H9 (cell line): ENCODE results near the gene CDH13. TPM values are rescaled to one million over a fixed set of nuclear protein-coding genes. Genes with fewer than 3 reads are reported as not detected.

Source experiments
- DNase-seq: peaks from one replicate; pipeline ENCODE4 v3.0.0-alpha.2; 2017
- H2AFZ ChIP-seq: one replicate; pipeline ENCODE4 v1.6.1; 2013; ENCODE audit warnings: mild to moderate bottlenecking, low read length, control low read depth, moderate library complexity
- H2AK5ac ChIP-seq: 2 replicates; pipeline ENCODE4 v1.6.1; 2013; ENCODE audit warnings: low read length, control low read depth, mixed read lengths; ENCODE audit not compliant: insufficient read length
- H2BK120ac ChIP-seq: one replicate; pipeline ENCODE4 v1.6.1; 2013; ENCODE audit warnings: low read depth, mild to moderate bottlenecking, low read length, control low read depth, inconsistent platforms; ENCODE audit not compliant: poor library complexity, severe bottlenecking
- H2BK12ac ChIP-seq: 2 replicates; pipeline ENCODE4 v1.6.1; 2013; ENCODE audit warnings: low read length, control low read depth, mixed read lengths, low read depth; ENCODE audit not compliant: insufficient read length
- H2BK15ac ChIP-seq: 2 replicates; pipeline ENCODE4 v1.6.1; 2013; ENCODE audit warnings: low read depth, low read length, control low read depth
- H2BK20ac ChIP-seq: one replicate; pipeline ENCODE4 v1.6.1; 2013; ENCODE audit warnings: low read depth, mild to moderate bottlenecking, low read length, control low read depth, inconsistent platforms; ENCODE audit not compliant: poor library complexity, severe bottlenecking
- H2BK5ac ChIP-seq: 2 replicates; pipeline ENCODE4 v1.6.1; 2013; ENCODE audit warnings: low read length, control low read depth, mixed read lengths; ENCODE audit not compliant: insufficient read length
- H3K14ac ChIP-seq: 2 replicates; pipeline ENCODE4 v1.6.1; 2013; ENCODE audit warnings: low read length, control low read depth; ENCODE audit not compliant: insufficient read depth
- H3K18ac ChIP-seq: 2 replicates; pipeline ENCODE4 v1.6.1; 2013; ENCODE audit warnings: low read depth, mild to moderate bottlenecking, mixed read lengths, low read length, control low read depth; ENCODE audit not compliant: insufficient read length
- H3K23ac ChIP-seq: 2 replicates; pipeline ENCODE4 v1.6.1; 2013; ENCODE audit warnings: low read length, control low read depth, mixed read lengths, low read depth; ENCODE audit not compliant: insufficient read length
- H3K23me2 ChIP-seq: 2 replicates; pipeline ENCODE4 v1.6.1; 2013; ENCODE audit warnings: low read depth, mild to moderate bottlenecking, mixed read lengths, low read length, control low read depth; ENCODE audit not compliant: insufficient read length, poor library complexity, severe bottlenecking
- H3K27ac ChIP-seq: 2 replicates; pipeline ENCODE4 v1.5.1; 2013; ENCODE audit warnings: low read length, control low read depth, mixed read lengths, low read depth; ENCODE audit not compliant: insufficient read length
- H3K27me3 ChIP-seq: 2 replicates; pipeline ENCODE4 v1.6.1; 2013; ENCODE audit warnings: low read length, control low read depth, inconsistent platforms; ENCODE audit not compliant: insufficient read depth
- H3K4ac ChIP-seq: 2 replicates; pipeline ENCODE4 v1.6.1; 2013; ENCODE audit warnings: low read depth, mild to moderate bottlenecking, control low read depth, inconsistent platforms, low read length, moderate library complexity
- H3K4me1 ChIP-seq: 2 replicates; pipeline ENCODE4 v1.6.1; 2013; ENCODE audit warnings: low read length, control low read depth, inconsistent platforms; ENCODE audit not compliant: insufficient read depth
- H3K4me2 ChIP-seq: 2 replicates; pipeline ENCODE4 v1.6.1; 2013; ENCODE audit warnings: low read length, control low read depth, mixed read lengths; ENCODE audit not compliant: insufficient read length, insufficient read depth
- H3K56ac ChIP-seq: 2 replicates; pipeline ENCODE4 v1.6.1; 2013; ENCODE audit warnings: low read depth, mild to moderate bottlenecking, mixed read lengths, low read length, control low read depth; ENCODE audit not compliant: insufficient read length
- H3K79me1 ChIP-seq: 2 replicates; pipeline ENCODE4 v1.6.1; 2013; ENCODE audit warnings: low read depth, mild to moderate bottlenecking, moderate library complexity, low read length, control low read depth, inconsistent platforms; ENCODE audit not compliant: insufficient read depth, poor library complexity, severe bottlenecking
- H3K79me2 ChIP-seq: 2 replicates; pipeline ENCODE4 v1.6.1; 2013; ENCODE audit warnings: low read length, control low read depth, inconsistent platforms; ENCODE audit not compliant: insufficient read depth
- H3K9ac ChIP-seq: 2 replicates; pipeline ENCODE4 v1.6.1; 2013; ENCODE audit warnings: low read length, control low read depth, mixed read lengths; ENCODE audit not compliant: insufficient read length; ENCODE audit errors: extremely low read depth
- H3K9me3 ChIP-seq: one replicate; pipeline ENCODE4 v1.6.1; 2013; ENCODE audit warnings: low read depth, low read length, inconsistent platforms; ENCODE audit not compliant: control insufficient read depth
- H3T11ph ChIP-seq: one replicate; pipeline ENCODE4 v1.6.1; 2013; ENCODE audit warnings: mild to moderate bottlenecking, low read length, control low read depth, inconsistent platforms
- H4K20me1 ChIP-seq: one replicate; pipeline ENCODE4 v1.6.1; 2013; ENCODE audit not compliant: control insufficient read depth, insufficient read length, insufficient read depth
- H4K5ac ChIP-seq: 2 replicates; pipeline ENCODE4 v1.6.1; 2013; ENCODE audit warnings: low read depth, mild to moderate bottlenecking, mixed read lengths, low read length, control low read depth; ENCODE audit not compliant: insufficient read length
- H4K8ac ChIP-seq: replicated peaks from 2 replicates; pipeline ENCODE4 v1.6.1; 2013; ENCODE audit warnings: low read length, control low read depth, mixed read lengths, low read depth; ENCODE audit not compliant: insufficient read length
- H4K91ac ChIP-seq: 2 replicates; pipeline ENCODE4 v1.6.1; 2013; ENCODE audit warnings: low read depth, mild to moderate bottlenecking, moderate library complexity, mixed read lengths, low read length, control low read depth; ENCODE audit not compliant: insufficient read length
- H3K27ac Mint-ChIP-seq, 3 experiments: 2 replicates in 2 of 3; 3 replicates in 1 of 3; pipeline ENCODE4 v1.8.0; 2020 to 2021; ENCODE audit warnings: mixed read lengths in 3 of 3, mild to moderate bottlenecking in 1 of 3, moderate library complexity in 1 of 3
- H3K27me3 Mint-ChIP-seq: 2 replicates; pipeline ENCODE4 v1.8.0; 2021; ENCODE audit warnings: low read depth, mild to moderate bottlenecking, moderate library complexity, mixed read lengths
- H3K36me3 Mint-ChIP-seq, 3 experiments: 2 replicates in 2 of 3; 3 replicates in 1 of 3; pipeline ENCODE4 v1.8.0; 2020 to 2021; ENCODE audit warnings: low read depth in 3 of 3, mixed read lengths in 3 of 3; ENCODE audit not compliant: insufficient read depth in 1 of 3
- H3K4me1 Mint-ChIP-seq, 2 experiments: 2 replicates each; pipeline ENCODE4 v1.8.0; 2020; ENCODE audit warnings: mixed read lengths in 2 of 2
- H3K4me3 Mint-ChIP-seq, 2 experiments: 2 replicates in 1 of 2; 3 replicates in 1 of 2; pipeline ENCODE4 v1.8.0; 2020 to 2021; ENCODE audit warnings: mild to moderate bottlenecking in 2 of 2, mixed read lengths in 2 of 2, moderate library complexity in 1 of 2
- H3K9me3 Mint-ChIP-seq, 2 experiments: 2 replicates in 1 of 2; 3 replicates in 1 of 2; pipeline ENCODE4 v1.8.0; 2020; ENCODE audit warnings: mild to moderate bottlenecking in 2 of 2, mixed read lengths in 2 of 2, moderate library complexity in 1 of 2
- CTCF ChIP-seq: fragments of 200-600 bp; sonication (generic); conservative IDR thresholded peaks from 3 replicates; pipeline ENCODE4 v1.8.0; 2021; ENCODE audit warnings: antibody characterized with exemption, mild to moderate bottlenecking
- WGBS: extraction: QIAGEN DNeasy Blood & Tissue Kit; methylation state at CpG from one replicate; pipeline ENCODE4 v1.1.7; 2013; ENCODE audit warnings: missing lambda C conversion rate, low lambda C conversion rate, mixed read lengths; ENCODE audit not compliant: insufficient read length; ENCODE audit errors: extremely low coverage; 5-methylcytosine and 5-hydroxymethylcytosine counted together
- total RNA-seq: library from RNA; stranded (reverse); gene quantifications from 2 replicates; pipeline ENCODE4 v1.2.1, GENCODE V29; 2021

Gene CDH13
- total RNA-seq, 1 experiment from 2014 or later, result 1.5 TPM

- TF ChIP-seq CTCF, result no peak
- Histone ChIP-seq H3K27ac (no peak overlapping the region), H4K91ac (no peak overlapping the region), H3K4me2 (no peak overlapping the region), H3K23ac (no peak overlapping the region), H2BK15ac (no peak overlapping the region), H2BK5ac (no peak overlapping the region), H2BK120ac (no peak overlapping the region), H4K5ac (no peak overlapping the region), H3K9ac (no peak overlapping the region), H2AFZ (no peak overlapping the region), H2BK12ac (no peak overlapping the region), H4K20me1 (no peaks in the 10 kb centered on the region), H3K14ac (no peak overlapping the region), H3K56ac (no peak overlapping the region), H3K9me3 (no peaks in the 10 kb centered on the region), H3K79me1 (no peaks in the 10 kb centered on the region), H3K4me1 (no peaks in the 10 kb centered on the region; the same call in 1 of the 2 replicates), H3K18ac (no peak overlapping the region), H3K79me2 (no peaks in the 10 kb centered on the region), H3K4ac (no peak overlapping the region), H3K27me3 (no peaks in the 10 kb centered on the region), H4K8ac (no peak overlapping the region), H2BK20ac (no peak overlapping the region), H3K23me2 (no peaks in the 10 kb centered on the region), H3T11ph (no peak overlapping the region), H2AK5ac (no peak overlapping the region)
- H3K27ac Mint-ChIP-seq, result no peak overlapping the region
- peaks cover 3 to 7% of the 10 kb centered on the region in 2 experiments; a peak in 3 of 5 replicates for H3K9me3 Mint-ChIP-seq
- peaks cover 0 to 5% (median 4%) of the 10 kb centered on the region in 3 experiments; a peak in 4 of 7 replicates for H3K36me3 Mint-ChIP-seq
- WGBS, result no CpG with 5 or more reads among the region's 8 CpGs
- peaks cover 18 to 19% of the 10 kb centered on the region in 2 experiments for H3K4me1 Mint-ChIP-seq
- peaks cover 1% of the 10 kb centered on the region; the same call in 1 of the 2 replicates for H3K27me3 Mint-ChIP-seq
- DNase-seq, result no peak
- no peak overlapping the region for H3K4me3 Mint-ChIP-seq
Observed at GRCh38 chr16:82715160-82715559, 88.4 kb downstream of the CDH13 start.
